ENCODE results near the gene PDLIM5. TPM values are rescaled to one million over a fixed set of nuclear protein-coding genes. Genes with fewer than 3 reads are reported as not detected.
"Not testable (repeated sequence)": the region's sequence is repeated elsewhere in the genome, so short reads cannot be mapped to it uniquely, and the experiment has no call there.

The PDLIM5 gene
- total RNA-seq, 2 experiments from 2014 or later: 6.3 to 12.6 TPM

DNA sequence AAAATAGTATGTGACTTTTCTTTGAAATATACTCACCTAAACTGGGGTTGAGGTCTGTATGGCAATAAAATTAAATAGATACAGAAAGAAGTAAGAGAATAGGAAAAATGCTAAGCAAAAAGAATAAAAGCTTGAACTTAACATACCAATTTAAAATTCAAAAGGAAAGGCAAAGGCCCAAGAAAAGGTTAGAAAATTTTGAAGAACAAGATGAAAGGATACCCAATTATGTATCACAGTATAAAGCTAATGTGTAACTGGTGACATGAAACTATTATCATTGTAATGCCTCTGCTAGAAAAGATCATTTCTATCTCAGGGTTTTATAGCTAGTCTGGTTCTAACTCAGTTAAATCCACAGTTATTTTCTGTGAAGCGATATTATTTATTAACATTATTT lies 99.1 kb downstream of the PDLIM5 start:
- Histone ChIP-seq H2AFZ (ENCODE audit: low read length) (no peak overlapping the region), H3K27ac (ENCODE audit: low read depth, low read length, poor library complexity, severe bottlenecking) (no peak overlapping the region), H3K36me3 (ENCODE audit: insufficient read depth, low read length) (no peaks in the 10 kb centered on the region), H3K79me2 (ENCODE audit: insufficient read depth, low read depth, low read length) (no peaks in the 10 kb centered on the region), H3K4me2 (ENCODE audit: low read length) (no peak overlapping the region), H4K20me1 (ENCODE audit: insufficient read depth, low read length) (no peaks in the 10 kb centered on the region), H3K4me1 (ENCODE audit: insufficient read depth, low read length, poor library complexity, severe bottlenecking) (no peaks in the 10 kb centered on the region), H3K9me3 (ENCODE audit: low read length) (no peaks in the 10 kb centered on the region), H3K9me2 (ENCODE audit: insufficient read depth, low read length) (no peaks in the 10 kb centered on the region), H3K4me3 (ENCODE audit: low read depth, low read length, poor library complexity, severe bottlenecking) (no peak overlapping the region)
- TF ChIP-seq, protein P1, sequence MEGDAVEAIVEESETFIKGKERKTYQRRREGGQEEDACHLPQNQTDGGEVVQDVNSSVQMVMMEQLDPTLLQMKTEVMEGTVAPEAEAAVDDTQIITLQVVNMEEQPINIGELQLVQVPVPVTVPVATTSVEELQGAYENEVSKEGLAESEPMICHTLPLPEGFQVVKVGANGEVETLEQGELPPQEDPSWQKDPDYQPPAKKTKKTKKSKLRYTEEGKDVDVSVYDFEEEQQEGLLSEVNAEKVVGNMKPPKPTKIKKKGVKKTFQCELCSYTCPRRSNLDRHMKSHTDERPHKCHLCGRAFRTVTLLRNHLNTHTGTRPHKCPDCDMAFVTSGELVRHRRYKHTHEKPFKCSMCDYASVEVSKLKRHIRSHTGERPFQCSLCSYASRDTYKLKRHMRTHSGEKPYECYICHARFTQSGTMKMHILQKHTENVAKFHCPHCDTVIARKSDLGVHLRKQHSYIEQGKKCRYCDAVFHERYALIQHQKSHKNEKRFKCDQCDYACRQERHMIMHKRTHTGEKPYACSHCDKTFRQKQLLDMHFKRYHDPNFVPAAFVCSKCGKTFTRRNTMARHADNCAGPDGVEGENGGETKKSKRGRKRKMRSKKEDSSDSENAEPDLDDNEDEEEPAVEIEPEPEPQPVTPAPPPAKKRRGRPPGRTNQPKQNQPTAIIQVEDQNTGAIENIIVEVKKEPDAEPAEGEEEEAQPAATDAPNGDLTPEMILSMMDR (conservative IDR thresholded peaks at IDR 0.05; ENCODE audit: low read length): no peak
- no peak for TF ChIP-seq EZH2phosphoT487 (IDR thresholded peaks at IDR 0.05; ENCODE audit: borderline replicate concordance, low read depth, low read length)
- DNase-seq (ENCODE audit: low spot score): no peak
- intact Hi-C loops (cut with micrococcal nuclease; ENCODE audit: unreplicated experiment): no loop called here
- CTCF ChIA-PET (ENCODE audit: unreplicated experiment): no interaction called here
- no TSS peak for BruUV-seq (replicated peaks)
- POLR2A ChIA-PET: interaction anchor here (0.8 to 1.0 kb wide), 2 partner anchors 69 to 72 kb away, joined by 5 read pairs; no protein-coding TSS in a partner anchor

DNA sequence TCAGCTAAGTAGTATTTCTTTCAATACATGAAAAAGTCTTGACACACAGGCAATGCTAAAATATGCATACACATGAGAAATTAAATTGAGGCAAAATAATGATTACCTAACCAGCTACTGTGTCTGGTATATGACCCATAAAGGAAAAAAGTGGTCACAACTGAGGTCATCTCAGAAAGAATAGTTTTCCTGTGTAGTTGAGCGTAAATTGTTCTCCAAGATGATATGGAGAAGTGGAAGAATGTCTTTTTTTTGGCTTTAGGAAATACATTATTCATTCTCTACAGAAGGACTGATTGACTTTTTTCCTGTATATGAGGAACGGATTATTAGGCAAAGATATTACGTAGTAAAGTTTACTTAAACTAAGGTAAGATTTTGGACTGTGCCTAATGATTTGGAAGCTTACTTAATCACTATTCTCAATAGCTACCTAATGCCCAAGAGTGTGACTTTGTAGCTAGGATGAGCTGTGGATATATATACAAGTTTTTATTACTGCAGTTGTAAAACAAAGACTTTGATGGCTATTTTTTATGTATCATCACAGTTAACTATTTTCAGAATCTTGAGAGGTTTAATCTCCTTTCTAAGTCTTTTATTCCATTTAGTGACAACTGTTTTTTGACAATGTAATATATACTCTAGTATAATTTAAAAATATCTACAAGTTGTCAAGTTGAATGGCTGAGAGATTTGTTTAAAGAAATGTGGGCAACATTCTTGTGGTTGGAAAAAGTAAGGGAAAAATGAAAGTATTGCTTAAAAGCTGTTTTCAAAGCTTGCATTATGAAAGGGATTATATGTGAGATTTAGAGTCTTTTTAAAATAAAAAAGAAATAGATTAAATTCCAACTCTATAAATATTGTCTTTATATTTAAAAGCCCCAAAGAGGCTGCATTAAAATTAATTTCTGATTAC lies 100.2 kb downstream of the PDLIM5 start:
- intact Hi-C loops (cut with micrococcal nuclease; ENCODE audit: unreplicated experiment): no loop called here
- Histone ChIP-seq H3K4me3 (ENCODE audit: low read depth, low read length, poor library complexity, severe bottlenecking) (no peak overlapping the region), H3K4me1 (ENCODE audit: insufficient read depth, low read length, poor library complexity, severe bottlenecking) (no peaks in the 10 kb centered on the region), H3K9me2 (ENCODE audit: insufficient read depth, low read length) (no peaks in the 10 kb centered on the region), H4K20me1 (ENCODE audit: insufficient read depth, low read length) (no peaks in the 10 kb centered on the region), H3K9me3 (ENCODE audit: low read length) (no peaks in the 10 kb centered on the region), H3K36me3 (ENCODE audit: insufficient read depth, low read length) (no peaks in the 10 kb centered on the region), H2AFZ (ENCODE audit: low read length) (no peak overlapping the region), H3K27ac (ENCODE audit: low read depth, low read length, poor library complexity, severe bottlenecking) (no peak overlapping the region), H3K79me2 (ENCODE audit: insufficient read depth, low read depth, low read length) (no peaks in the 10 kb centered on the region), H3K4me2 (ENCODE audit: low read length) (no peak overlapping the region)
- DNase-seq (ENCODE audit: low spot score): no peak
- CTCF ChIA-PET (ENCODE audit: unreplicated experiment): no interaction called here
- POLR2A ChIA-PET: interaction anchor here (0.8 to 1.1 kb wide), 2 partner anchors 68 to 98 kb away, joined by 4 to 5 read pairs; no protein-coding TSS in a partner anchor
- no peak for TF ChIP-seq EZH2phosphoT487 (IDR thresholded peaks at IDR 0.05; ENCODE audit: borderline replicate concordance, low read depth, low read length)
- TF ChIP-seq, protein P1 (conservative IDR thresholded peaks at IDR 0.05; ENCODE audit: low read length): no peak
- BruUV-seq (replicated peaks): no TSS peak

DNA sequence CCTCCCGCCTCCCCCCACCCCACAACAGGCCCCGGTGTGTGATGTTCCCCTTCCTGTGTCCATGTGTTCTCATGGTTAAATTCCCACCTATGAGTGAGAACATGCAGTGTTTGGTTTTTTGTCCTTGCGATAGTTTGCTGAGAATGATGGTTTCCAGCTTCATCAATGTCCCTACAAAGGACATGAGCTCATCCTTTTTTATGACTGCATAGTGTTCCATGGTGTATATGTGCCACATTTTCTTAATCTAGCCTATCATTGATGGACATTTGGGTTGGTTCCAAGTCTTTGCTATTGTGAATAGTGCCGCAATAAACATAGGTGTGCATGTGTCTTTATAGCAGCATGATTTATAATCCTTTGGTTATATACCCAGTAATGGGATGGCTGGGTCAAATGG lies 104.3 kb downstream of the PDLIM5 start:
- H3K27ac ChIP-seq (ENCODE audit: low read depth, low read length, poor library complexity, severe bottlenecking); BruUV-seq (replicated peaks); POLR2A ChIA-PET; H3K79me2 ChIP-seq (ENCODE audit: insufficient read depth, low read depth, low read length); H2AFZ ChIP-seq (ENCODE audit: low read length); H3K4me2 ChIP-seq (ENCODE audit: low read length); H3K4me3 ChIP-seq (ENCODE audit: low read depth, low read length, poor library complexity, severe bottlenecking); intact Hi-C loops (cut with micrococcal nuclease; ENCODE audit: unreplicated experiment); CTCF ChIA-PET (ENCODE audit: unreplicated experiment); H3K9me3 ChIP-seq (ENCODE audit: low read length); H3K9me2 ChIP-seq (ENCODE audit: insufficient read depth, low read length); H3K4me1 ChIP-seq (ENCODE audit: insufficient read depth, low read length, poor library complexity, severe bottlenecking); H4K20me1 ChIP-seq (ENCODE audit: insufficient read depth, low read length); DNase-seq (ENCODE audit: low spot score); H3K36me3 ChIP-seq (ENCODE audit: insufficient read depth, low read length): not testable (repeated sequence)

DNA sequence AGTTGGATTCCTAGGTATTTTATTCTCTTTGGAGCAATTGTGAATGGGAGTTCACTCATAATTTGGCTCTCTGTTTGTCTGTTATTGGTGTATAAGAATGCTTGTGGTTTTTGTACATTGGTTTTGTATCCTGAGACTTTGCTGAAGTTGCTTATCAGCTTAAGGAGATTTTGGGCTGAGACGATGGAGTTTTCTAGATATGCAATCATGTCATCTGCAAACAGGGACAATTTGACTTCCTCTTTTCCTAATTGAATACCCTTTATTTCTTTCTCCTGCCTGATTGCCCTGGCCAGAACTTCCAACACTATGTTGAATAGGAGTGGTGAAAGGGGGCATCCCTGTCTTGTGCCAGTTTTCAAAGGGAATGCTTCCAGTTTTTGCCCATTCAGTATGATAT lies 105.9 kb downstream of the PDLIM5 start:
- H4K20me1 ChIP-seq (ENCODE audit: insufficient read depth, low read length); POLR2A ChIA-PET; H3K79me2 ChIP-seq (ENCODE audit: insufficient read depth, low read depth, low read length); H3K36me3 ChIP-seq (ENCODE audit: insufficient read depth, low read length); H3K4me3 ChIP-seq (ENCODE audit: low read depth, low read length, poor library complexity, severe bottlenecking); DNase-seq (ENCODE audit: low spot score); H3K4me1 ChIP-seq (ENCODE audit: insufficient read depth, low read length, poor library complexity, severe bottlenecking); BruUV-seq (replicated peaks); H3K4me2 ChIP-seq (ENCODE audit: low read length); H3K9me2 ChIP-seq (ENCODE audit: insufficient read depth, low read length); H3K9me3 ChIP-seq (ENCODE audit: low read length); H3K27ac ChIP-seq (ENCODE audit: low read depth, low read length, poor library complexity, severe bottlenecking); CTCF ChIA-PET (ENCODE audit: unreplicated experiment); H2AFZ ChIP-seq (ENCODE audit: low read length); intact Hi-C loops (cut with micrococcal nuclease; ENCODE audit: unreplicated experiment): not testable (repeated sequence)
